GM19372 (cell line): ENCODE measurements around the gene PEX10.

Experiments
- ATAC-seq: cut with Tn5 transposase; IDR thresholded peaks from one replicate; pipeline ENCODE4 v1.9.1; 2021; ENCODE audit warnings: mild to moderate bottlenecking, low read depth, moderate library complexity; ENCODE audit not compliant: unreplicated experiment

PEX10 gene

GRCh38 chr1:2377751-2378440, 34.5 kb downstream of the PEX10 start:
- no peak for ATAC-seq

GRCh38 chr1:2376931-2377672, 35.3 kb downstream of the PEX10 start:
- ATAC-seq, result no peak

- ATAC-seq, result no peak
Measured at GRCh38 chr1:2376261-2376741, 36.1 kb downstream of the PEX10 start.

- no peak for ATAC-seq
Measured at GRCh38 chr1:2375923-2376260, 36.5 kb downstream of the PEX10 start.

- ATAC-seq, result no peak
Measured at GRCh38 chr1:2375246-2375922, 37.0 kb downstream of the PEX10 start.

GRCh38 chr1:2374252-2375155, 37.9 kb downstream of the PEX10 start:
- ATAC-seq, result no peak

- ATAC-seq, result no peak
Measured at GRCh38 chr1:2373551-2374251, 38.7 kb downstream of the PEX10 start.

- ATAC-seq, result no peak
Measured at GRCh38 chr1:2372551-2373490, 39.5 kb downstream of the PEX10 start.

GRCh38 chr1:2368053-2368744, 44.2 kb downstream of the PEX10 start:
- ATAC-seq, result no peak

GRCh38 chr1:2363847-2364513, 48.4 kb downstream of the PEX10 start:
- no peak for ATAC-seq

GRCh38 chr1:2360588-2361364, 51.6 kb downstream of the PEX10 start:
- ATAC-seq, result no peak

GRCh38 chr1:2358651-2359640, 53.4 kb downstream of the PEX10 start:
- no peak for ATAC-seq

GRCh38 chr1:2358072-2358471, 54.3 kb downstream of the PEX10 start:
- ATAC-seq, result no peak

GRCh38 chr1:2356911-2357845, 55.2 kb downstream of the PEX10 start:
- no peak for ATAC-seq

- ATAC-seq, result no peak
Measured at GRCh38 chr1:2356401-2356800, 56.0 kb downstream of the PEX10 start.
